Osteocyte (in vitro differentiated cells): ENCODE data around the gene SETD6. TPM values are rescaled to one million over a fixed set of nuclear protein-coding genes. Genes with fewer than 3 reads are reported as not detected.
A peak's percentile ranks its signal among the peaks of the same experiment; 100 is the strongest.

Source experiments
- DNase-seq: peaks from one replicate; pipeline ENCODE4 v3.0.0; 2021; ENCODE audit warnings: mixed read lengths; ENCODE audit not compliant: unreplicated experiment; ENCODE audit errors: extremely low spot score
- H3K27ac Mint-ChIP-seq: one replicate; pipeline ENCODE4 v1.8.0; 2021; ENCODE audit warnings: mild to moderate bottlenecking, mixed read lengths; ENCODE audit not compliant: unreplicated experiment
- H3K27me3 Mint-ChIP-seq: one replicate; pipeline ENCODE4 v1.8.0; 2021; ENCODE audit warnings: mixed read lengths; ENCODE audit not compliant: unreplicated experiment
- H3K36me3 Mint-ChIP-seq: one replicate; pipeline ENCODE4 v1.8.0; 2021; ENCODE audit warnings: mixed read lengths; ENCODE audit not compliant: unreplicated experiment
- H3K4me1 Mint-ChIP-seq: one replicate; pipeline ENCODE4 v1.8.0; 2021; ENCODE audit warnings: mixed read lengths; ENCODE audit not compliant: unreplicated experiment
- H3K4me3 Mint-ChIP-seq: one replicate; pipeline ENCODE4 v1.8.0; 2021; ENCODE audit warnings: mild to moderate bottlenecking, moderate library complexity, mixed read lengths; ENCODE audit not compliant: unreplicated experiment
- H3K9me3 Mint-ChIP-seq: one replicate; pipeline ENCODE4 v1.8.0; 2021; ENCODE audit warnings: mixed read lengths; ENCODE audit not compliant: unreplicated experiment
- CTCF ChIP-seq: fragments of 200-600 bp; sonication (generic); IDR thresholded peaks from 2 replicates; pipeline ENCODE4 v1.5.0; 2021; ENCODE audit warnings: antibody characterized with exemption, mild to moderate bottlenecking, moderate library complexity
- long read RNA-seq: library from polyadenylated mRNA; unstranded; transcript quantifications from one replicate; pipeline ENCODE4 v2.0.0, GENCODE V29; 2021
- total RNA-seq: library from RNA; stranded (reverse); gene quantifications from 2 replicates; pipeline ENCODE4 v1.2.1, GENCODE V29; 2021

The SETD6 gene
- 17.3 and 19.9 TPM in 2 replicates for total RNA-seq
- long read RNA-seq, transcript SETD6-202 (9 exons, 2,042 nt): major isoform, 8 of 15 reads
- long read RNA-seq, partial matches to known transcripts: 2 of 15 reads
- long read RNA-seq, other reads (novel, unspliced or antisense): 2 of 15 reads

GRCh38 chr16:58515125-58515870 is at the start of gene SETD6:
Gene SETD6 (plus strand): TSS chr16:58515517. CDS start chr16:58515538, 21 bp downstream.
- Mint-ChIP-seq H3K4me1 (peaks cover 12% of the 10 kb centered on the region), H3K27ac (peak within 1 kb of the TSS; percentile 95), H3K4me3 (peak within 1 kb of the TSS; percentile 81), H3K27me3 (no peaks in the 10 kb centered on the region), H3K9me3 (no peaks in the 10 kb centered on the region), H3K36me3 (peaks cover 13% of the 10 kb centered on the region)
- DNase-seq: peak; percentile 95
- peak; percentile 27 for TF ChIP-seq CTCF

- peaks cover 80% of the 10 kb centered on the region for H3K27me3 Mint-ChIP-seq
- H3K36me3 Mint-ChIP-seq: no peaks in the 10 kb centered on the region
- H3K9me3 Mint-ChIP-seq: no peaks in the 10 kb centered on the region
- H3K27ac Mint-ChIP-seq: no peak overlapping the region
- H3K4me1 Mint-ChIP-seq: peaks cover 4% of the 10 kb centered on the region
- TF ChIP-seq CTCF: no peak
- no peak overlapping the region for H3K4me3 Mint-ChIP-seq
- DNase-seq: no peak
Observed at GRCh38 chr16:58465817-58466216, 49.5 kb upstream of the SETD6 start.

- H3K27me3 Mint-ChIP-seq: peaks cover 78% of the 10 kb centered on the region
- no peaks in the 10 kb centered on the region for H3K9me3 Mint-ChIP-seq
- no peak for DNase-seq
- no peak for TF ChIP-seq CTCF
- H3K4me3 Mint-ChIP-seq: no peak overlapping the region
- H3K36me3 Mint-ChIP-seq: no peaks in the 10 kb centered on the region
- H3K4me1 Mint-ChIP-seq: peaks cover 4% of the 10 kb centered on the region
- H3K27ac Mint-ChIP-seq: no peak overlapping the region
Observed at GRCh38 chr16:58466396-58466795, 48.9 kb upstream of the SETD6 start.

- H3K4me1 Mint-ChIP-seq: peaks cover 4% of the 10 kb centered on the region
- H3K27ac Mint-ChIP-seq: no peak overlapping the region
- H3K36me3 Mint-ChIP-seq: no peaks in the 10 kb centered on the region
- DNase-seq: no peak
- H3K4me3 Mint-ChIP-seq: no peak overlapping the region
- H3K27me3 Mint-ChIP-seq: peaks cover 71% of the 10 kb centered on the region
- TF ChIP-seq CTCF: no peak
- no peaks in the 10 kb centered on the region for H3K9me3 Mint-ChIP-seq
Observed at GRCh38 chr16:58467905-58468304, 47.4 kb upstream of the SETD6 start.

GRCh38 chr16:58471209-58471975 is 43.9 kb upstream of the SETD6 start:
- Mint-ChIP-seq H3K4me3 (no peak overlapping the region), H3K27me3 (peaks cover 69% of the 10 kb centered on the region)
- no peak for TF ChIP-seq CTCF

More at GRCh38 chr16:58471209-58471975, 43.9 kb upstream of the SETD6 start:
- Mint-ChIP-seq H3K36me3 (no peaks in the 10 kb centered on the region), H3K9me3 (no peaks in the 10 kb centered on the region), H3K4me1 (peaks cover 5% of the 10 kb centered on the region), H3K27ac (no peak overlapping the region)
- no peak for DNase-seq
